IMR-90 (cell line): Measurements from ENCODE around the gene ZNF76. TPM values are rescaled to one million over a fixed set of nuclear protein-coding genes. Genes with fewer than 3 reads are reported as not detected.
A peak's percentile ranks its signal among the peaks of the same experiment; 100 is the strongest.

Source experiments
- ATAC-seq: fragments of 200-7000 bp; cut with Tn5 transposase; 2 replicates; pipeline ENCODE4 v1.9.1; 2020; ENCODE audit warnings: low read depth, mild to moderate bottlenecking, moderate library complexity
- BruUV-seq: library from RNA; stranded (reverse); fragments of 400-500 nt; replicated peaks from 2 replicates; lab custom pipeline; 2021; lab: Mats Ljungman, UMichigan
- CTCF ChIA-PET: fragments of 300-600 bp; formaldehyde crosslinking; extraction: SDS; loops from one replicate; lab custom pipeline; 2021; ENCODE audit warnings: antibody characterized with exemption; lab: Yijun Ruan, JAX
- POLR2A ChIA-PET: fragments of 300-600 bp; sonication (Branson Sonifier 250); formaldehyde crosslinking; loops from one replicate; lab custom pipeline; 2022; ENCODE audit warnings: antibody characterized with exemption; ENCODE audit not compliant: unreplicated experiment; lab: Charles Lee
- DNase-seq: peaks from one replicate; pipeline ENCODE4 v3.0.0; 2013
- H2AFZ ChIP-seq: replicated peaks from 2 replicates; pipeline ENCODE3; 2013; ENCODE audit warnings: low read length, mild to moderate bottlenecking; ENCODE audit not compliant: poor library complexity
- H2AK5ac ChIP-seq: 2 replicates; pipeline ENCODE4 v1.6.1; 2013; ENCODE audit warnings: low read depth, low read length, inconsistent platforms
- H2AK9ac ChIP-seq: replicated peaks from 2 replicates; pipeline ENCODE3; 2013; ENCODE audit warnings: mild to moderate bottlenecking, low read depth, low read length, moderate library complexity; ENCODE audit not compliant: poor library complexity
- H2BK120ac ChIP-seq: 2 replicates; pipeline ENCODE4 v1.6.1; 2013; ENCODE audit warnings: low read depth, low read length, inconsistent platforms
- H2BK15ac ChIP-seq: 3 replicates; pipeline ENCODE4 v1.6.1; 2013; ENCODE audit warnings: low read depth, low read length, inconsistent platforms
- H2BK20ac ChIP-seq: 2 replicates; pipeline ENCODE4 v1.6.1; 2013; ENCODE audit warnings: low read depth, mild to moderate bottlenecking, inconsistent platforms, low read length, moderate library complexity
- H2BK5ac ChIP-seq: 2 replicates; pipeline ENCODE4 v1.6.1; 2013; ENCODE audit warnings: mild to moderate bottlenecking, low read depth, low read length, inconsistent platforms; ENCODE audit not compliant: poor library complexity, severe bottlenecking
- H3K14ac ChIP-seq: replicated peaks from 2 replicates; pipeline ENCODE4 v1.6.1; 2013; ENCODE audit warnings: low read depth, low read length, inconsistent platforms
- H3K18ac ChIP-seq: 2 replicates; pipeline ENCODE4 v1.6.1; 2013; ENCODE audit warnings: low read depth, low read length, control low read depth
- H3K23ac ChIP-seq: 2 replicates; pipeline ENCODE4 v1.6.1; 2013; ENCODE audit warnings: low read depth, low read length, inconsistent platforms
- H3K27ac ChIP-seq: 2 replicates; pipeline ENCODE4 v1.5.1; 2013; ENCODE audit warnings: mild to moderate bottlenecking, control low read depth, low read length; ENCODE audit not compliant: insufficient read depth
- H3K27me3 ChIP-seq: 2 replicates; pipeline ENCODE4 v1.6.1; 2013; ENCODE audit warnings: low read length; ENCODE audit not compliant: control insufficient read depth, insufficient read depth
- H3K36me3 ChIP-seq: 2 replicates; pipeline ENCODE4 v1.6.1; 2013; ENCODE audit warnings: low read length, mixed read lengths; ENCODE audit not compliant: control insufficient read depth, insufficient read depth
- H3K4ac ChIP-seq: 2 replicates; pipeline ENCODE4 v1.6.1; 2013; ENCODE audit warnings: low read depth, low read length, inconsistent platforms
- H3K4me1 ChIP-seq: 2 replicates; pipeline ENCODE4 v1.6.1; 2013; ENCODE audit warnings: low read length, mixed read lengths; ENCODE audit not compliant: control insufficient read depth, insufficient read depth
- H3K4me2 ChIP-seq: 2 replicates; pipeline ENCODE4 v1.6.1; 2013; ENCODE audit warnings: low read depth, mild to moderate bottlenecking, control low read depth, low read length, moderate library complexity
- H3K4me3 ChIP-seq: 2 replicates; pipeline ENCODE4 v1.5.1; 2013; ENCODE audit warnings: low read depth, mild to moderate bottlenecking, control low read depth, low read length, moderate library complexity; ENCODE audit not compliant: insufficient read depth
- H3K56ac ChIP-seq: 2 replicates; pipeline ENCODE4 v1.6.1; 2013; ENCODE audit warnings: low read length, inconsistent platforms; ENCODE audit not compliant: insufficient read depth; ENCODE audit errors: extremely low read depth
- H3K79me1 ChIP-seq, 2 experiments: 2 replicates each; pipeline ENCODE4 v1.6.1; 2013; ENCODE audit warnings: low read length in 2 of 2, inconsistent platforms in 1 of 2, low read depth in 1 of 2
- H3K9ac ChIP-seq: 2 replicates; pipeline ENCODE4 v1.6.1; 2013; ENCODE audit warnings: low read depth, low read length, control low read depth
- H3K9me1 ChIP-seq: 2 replicates; pipeline ENCODE4 v1.6.1; 2013; ENCODE audit warnings: low read length, inconsistent platforms; ENCODE audit not compliant: insufficient read depth
- H3K9me3 ChIP-seq: 2 replicates; pipeline ENCODE4 v1.6.1; 2013; ENCODE audit warnings: low read length; ENCODE audit not compliant: control insufficient read depth, insufficient read depth
- H4K20me1 ChIP-seq: 2 replicates; pipeline ENCODE4 v1.6.1; 2013; ENCODE audit warnings: low read length, inconsistent platforms; ENCODE audit not compliant: insufficient read depth
- H4K5ac ChIP-seq: 2 replicates; pipeline ENCODE4 v1.6.1; 2013; ENCODE audit warnings: mild to moderate bottlenecking, low read depth, low read length, control low read depth
- H4K8ac ChIP-seq, 2 experiments: 2 replicates each; pipeline ENCODE4 v1.6.1; 2013; ENCODE audit warnings: low read depth in 2 of 2, low read length in 2 of 2, control low read depth in 1 of 2, inconsistent platforms in 1 of 2
- H4K91ac ChIP-seq: 2 replicates; pipeline ENCODE4 v1.6.1; 2013; ENCODE audit warnings: low read depth, low read length, inconsistent platforms; ENCODE audit not compliant: insufficient read depth
- BHLHE40 ChIP-seq: fragments of 150-350 bp; IDR thresholded peaks from 2 replicates; pipeline ENCODE4 v1.6.1; 2016; ENCODE audit warnings: mild to moderate bottlenecking, low read depth, low read length
- CHD1 ChIP-seq: IDR thresholded peaks from 2 replicates; pipeline ENCODE4 v1.6.1; 2012; ENCODE audit warnings: low read depth, low read length, improper control_type of control experiment
- ELK1 ChIP-seq: fragments of 150-350 bp; IDR thresholded peaks from 2 replicates; pipeline ENCODE4 v1.6.1; 2016; ENCODE audit warnings: low read depth, mild to moderate bottlenecking, low read length, moderate library complexity, borderline replicate concordance
- FOS ChIP-seq: fragments of 150-350 bp; IDR thresholded peaks from 2 replicates; pipeline ENCODE4 v1.6.1; 2016; ENCODE audit warnings: low read depth, low read length
- MAZ ChIP-seq: IDR thresholded peaks from 2 replicates; pipeline ENCODE4 v1.6.1; 2012; ENCODE audit warnings: low read depth, mild to moderate bottlenecking, low read length, improper control_type of control experiment, moderate library complexity, borderline replicate concordance
- MXI1 ChIP-seq: IDR thresholded peaks from 2 replicates; pipeline ENCODE4 v1.6.1; 2012; ENCODE audit warnings: low read depth, mild to moderate bottlenecking, low read length, moderate library complexity, borderline replicate concordance
- NFE2L2 ChIP-seq: fragments of 150-350 bp; IDR thresholded peaks from 2 replicates; pipeline ENCODE4 v1.6.1; 2016; ENCODE audit warnings: low read depth, mild to moderate bottlenecking, low read length
- RAD21 ChIP-seq: IDR thresholded peaks from 2 replicates; pipeline ENCODE4 v1.6.1; 2012; ENCODE audit warnings: low read length, improper control_type of control experiment
- RCOR1 ChIP-seq: IDR thresholded peaks from 2 replicates; pipeline ENCODE4 v1.6.1; 2012; ENCODE audit warnings: mild to moderate bottlenecking, low read length, improper control_type of control experiment; ENCODE audit not compliant: insufficient replicate concordance
- RFX5 ChIP-seq: IDR thresholded peaks from 2 replicates; pipeline ENCODE4 v1.8.0; 2012; ENCODE audit warnings: low read depth, mild to moderate bottlenecking, low read length, moderate library complexity
- SMC3 ChIP-seq: fragments of 150-350 bp; IDR thresholded peaks from 2 replicates; pipeline ENCODE4 v1.6.1; 2016; ENCODE audit warnings: low read depth, mild to moderate bottlenecking, antibody characterized with exemption, low read length, moderate library complexity
- WGBS, 2 experiments: methylation state at CpG; one replicate each; pipeline versions ENCODE4 v1.1.5 to v1.1.7; 2013; ENCODE audit warnings: missing lambda C conversion rate in 2 of 2; ENCODE audit not compliant: insufficient read length in 1 of 2; ENCODE audit errors: extremely low coverage in 2 of 2; 5-methylcytosine and 5-hydroxymethylcytosine counted together
- dilution Hi-C: fragments of 300-500 bp; cut with HindIII; formaldehyde crosslinking; loops from one replicate; pipeline ENCODE4 v1.14.3; 2018; ENCODE audit warnings: low sequenced_read_pairs; ENCODE audit not compliant: unreplicated experiment
- in situ Hi-C: fragments of 300-500 bp; cut with MboI; formaldehyde crosslinking; loops from 3 replicates; pipeline ENCODE4 v1.14.3; 2019; ENCODE audit warnings: low sequenced_read_pairs, inconsistent platforms, mixed read lengths
- intact Hi-C: fragments of 100-400 bp; cut with micrococcal nuclease; formaldehyde crosslinking; loops from 2 replicates; pipeline ENCODE4 v1.10.0; 2022
- polyA plus RNA-seq, 3 experiments: library from polyadenylated mRNA; depleted of rRNA; stranded (reverse); fragments of >200 nt; gene quantifications; 2 replicates each; pipeline ENCODE4 v1.2.3, GENCODE V29; 2012; ENCODE audit warnings: low replicate concordance in 1 of 3
- total RNA-seq: library from RNA; depleted of rRNA; stranded (reverse); fragments of >200 nt; gene quantifications from 2 replicates; pipeline ENCODE4 v1.2.3, GENCODE V29; 2012
- TF ChIP-seq, protein P1 (sequence below): fragments of 150-350 bp; IDR thresholded peaks from 2 replicates; pipeline ENCODE4 v1.6.1; 2017; ENCODE audit warnings: mild to moderate bottlenecking, antibody characterized with exemption, low read length, low read depth

ZNF76 gene
- total and polyA plus RNA-seq, 2 of the 4 experiments (the other 2 are of a cell fraction) = 19.9 to 21.1 TPM

DNA sequence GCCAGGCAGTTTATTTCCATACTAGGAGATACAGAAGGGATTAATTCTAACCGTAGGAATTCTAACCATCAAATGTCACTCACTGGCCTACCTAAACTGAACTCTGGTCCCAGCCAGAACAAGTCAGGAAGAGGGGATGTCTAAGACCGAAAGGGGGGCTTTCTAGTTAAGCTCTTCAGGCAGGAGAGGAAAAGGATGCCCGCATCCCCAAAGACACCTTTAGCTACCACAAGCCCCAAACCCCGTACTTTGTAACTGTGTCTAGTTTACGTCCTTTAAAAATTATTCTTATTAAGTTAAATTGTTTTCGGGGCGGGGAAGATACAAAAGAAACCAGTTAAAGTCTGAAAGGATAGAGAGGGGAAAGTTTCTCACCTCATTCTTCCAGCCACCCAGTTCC is 1.2 kb upstream of the ZNF76 start:
- Histone ChIP-seq H4K8ac (peak overlapping the region; percentile 20 to 32; a peak in 2 of 4 replicates), H3K79me1 (peaks cover 23 to 46% of the 10 kb centered on the region in 2 experiments), H3K9me3 (no peaks in the 10 kb centered on the region), H3K56ac (peak overlapping the region; percentile 76; the same call in 1 of the 2 replicates), H2BK15ac (0 out of 3 replicates have a peak overlapping the region, but pooled peaks have one; percentile 28), H4K5ac (no peak overlapping the region), H2BK20ac (no peak overlapping the region), H3K4me3 (peak overlapping the region; percentile 64; the same call in 1 of the 2 replicates), H3K27me3 (no peaks in the 10 kb centered on the region), H2AK9ac (no peak overlapping the region), H3K36me3 (no peaks in the 10 kb centered on the region), H3K18ac (no peak overlapping the region), H2BK120ac (no peak overlapping the region; the same call in 1 of the 2 replicates), H3K9me1 (peaks cover 9% of the 10 kb centered on the region), H3K4me1 (peaks cover 8% of the 10 kb centered on the region; the same call in 1 of the 2 replicates), H3K4ac (peak overlapping the region; percentile 89), H4K20me1 (no peaks in the 10 kb centered on the region), H3K14ac (peak overlapping the region; percentile 33; the same call in 1 of the 2 replicates), H3K4me2 (peak overlapping the region; percentile 78), H3K27ac (no peak overlapping the region), H4K91ac (no peak overlapping the region), H3K9ac (peak overlapping the region; percentile 60), H2AK5ac (no peak overlapping the region; the same call in 1 of the 2 replicates), H3K23ac (peak overlapping the region; percentile 67; the same call in 1 of the 2 replicates), H2AFZ (no peak overlapping the region), H2BK5ac (no peak overlapping the region)
- no CpG with 5 or more reads among the region's 7 CpGs for WGBS, 2 experiments
- POLR2A ChIA-PET = no interaction called here
- dilution Hi-C loops (no loop called here), intact Hi-C loops (no loop called here), in situ Hi-C loops (no loop called here)
- DNase-seq (no peak), ATAC-seq (no peak)
- CTCF ChIA-PET = interaction anchor here (0.6 to 1.0 kb wide), 2 partner anchors 9 to 103 kb away, joined by 3 to 4 read pairs; no protein-coding TSS in a partner anchor
- no TSS peak for BruUV-seq
- no peak for TF ChIP-seq NFE2L2
- no peak for TF ChIP-seq ELK1
- TF ChIP-seq RCOR1 = no peak
- TF ChIP-seq BHLHE40 = no peak
- no peak for TF ChIP-seq RFX5
- TF ChIP-seq SMC3 = no peak
- TF ChIP-seq CHD1 = no peak
- no peak for TF ChIP-seq MXI1
- no peak for TF ChIP-seq MAZ
- TF ChIP-seq, protein P1, sequence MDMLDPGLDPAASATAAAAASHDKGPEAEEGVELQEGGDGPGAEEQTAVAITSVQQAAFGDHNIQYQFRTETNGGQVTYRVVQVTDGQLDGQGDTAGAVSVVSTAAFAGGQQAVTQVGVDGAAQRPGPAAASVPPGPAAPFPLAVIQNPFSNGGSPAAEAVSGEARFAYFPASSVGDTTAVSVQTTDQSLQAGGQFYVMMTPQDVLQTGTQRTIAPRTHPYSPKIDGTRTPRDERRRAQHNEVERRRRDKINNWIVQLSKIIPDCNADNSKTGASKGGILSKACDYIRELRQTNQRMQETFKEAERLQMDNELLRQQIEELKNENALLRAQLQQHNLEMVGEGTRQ = no peak
- TF ChIP-seq FOS = no peak
- no peak for TF ChIP-seq RAD21
